Activated CD8-positive, alpha-beta memory T cell treated with anti-CD3 and anti-CD28 coated beads, Interleukin-2, amount 50 U/mL, for 48 hours (primary cell): ENCODE measurements around the gene RPLP1.
"Not testable (repeated sequence)": the region's sequence is repeated elsewhere in the genome, so short reads cannot be mapped to it uniquely, and the experiment has no call there.

ENCODE experiments used
- DNase-seq: peaks from one replicate; pipeline ENCODE4 v3.0.0-alpha.2; 2020

RPLP1 gene

GRCh38 chr15:69443032-69443611 is 9.5 kb upstream of the RPLP1 start:
- no peak for DNase-seq

- no peak for DNase-seq
Measured at GRCh38 chr15:69444686-69445085, 7.9 kb upstream of the RPLP1 start.

GRCh38 chr15:69446953-69447352 is 5.7 kb upstream of the RPLP1 start:
- DNase-seq: no peak

- not testable (repeated sequence) for DNase-seq
Measured at GRCh38 chr15:69450221-69450620, 2.4 kb upstream of the RPLP1 start.

- DNase-seq: no peak
Measured at GRCh38 chr15:69450968-69451695, 1.5 kb upstream of the RPLP1 start.

- DNase-seq: no peak
Measured at GRCh38 chr15:69451951-69452691, 497 bp upstream of the RPLP1 start.

GRCh38 chr15:69454953-69455352 is 2.3 kb downstream of the RPLP1 start:
- no peak for DNase-seq

GRCh38 chr15:69456208-69457166 is 3.9 kb downstream of the RPLP1 start:
- DNase-seq: no peak

- DNase-seq: no peak
Measured at GRCh38 chr15:69457304-69458280, 5.0 kb downstream of the RPLP1 start.

- no peak for DNase-seq
Measured at GRCh38 chr15:69459066-69459465, 6.4 kb downstream of the RPLP1 start.

- DNase-seq: no peak
Measured at GRCh38 chr15:69460481-69460880, 7.9 kb downstream of the RPLP1 start.

- no peak for DNase-seq
Measured at GRCh38 chr15:69462030-69462492, 9.4 kb downstream of the RPLP1 start.

GRCh38 chr15:69462493-69463181 is 10.0 kb downstream of the RPLP1 start:
- DNase-seq: peak; percentile 95

- no peak for DNase-seq
Measured at GRCh38 chr15:69463182-69463756, 10.7 kb downstream of the RPLP1 start.

GRCh38 chr15:69465253-69465652 is 12.6 kb downstream of the RPLP1 start:
- peak; percentile 2 for DNase-seq

- no peak for DNase-seq
Measured at GRCh38 chr15:69466733-69467132, 14.1 kb downstream of the RPLP1 start.

- peak; percentile 52 for DNase-seq
Measured at GRCh38 chr15:69467636-69468035, 15.0 kb downstream of the RPLP1 start.

GRCh38 chr15:69468241-69469121 is 15.9 kb downstream of the RPLP1 start:
- DNase-seq: peak; percentile 85

- DNase-seq: peak; percentile 49
Measured at GRCh38 chr15:69469467-69470201, 17.0 kb downstream of the RPLP1 start.
